Vagina (tissue), 2 donors: Measurements from ENCODE around the gene KCNJ1. TPM values are rescaled to one million over a fixed set of nuclear protein-coding genes. Genes with fewer than 3 reads are reported as not detected.

Experiments
- DNase-seq, 2 donors: peaks; one replicate each; pipeline ENCODE4 v3.0.0-alpha.2; 2017; ENCODE audit errors: extremely low spot score in 2 of 2
- H3K27ac ChIP-seq: fragments of 200-600 bp; sonication (generic); one replicate; pipeline ENCODE4 v1.5.1; 2019
- H3K27me3 ChIP-seq: fragments of 200-600 bp; sonication (generic); one replicate; pipeline ENCODE4 v1.5.1; 2019
- H3K36me3 ChIP-seq, 2 donors: fragments of 200-600 bp; sonication (generic); one replicate each; pipeline ENCODE4 v1.5.1; 2017 to 2019
- H3K4me1 ChIP-seq: fragments of 200-600 bp; sonication (generic); one replicate; pipeline ENCODE4 v1.5.1; 2019
- H3K4me3 ChIP-seq, 2 donors: fragments of 200-600 bp; sonication (generic); 1 replicate in 1 of 2; 2 replicates in 1 of 2; pipeline ENCODE4 v1.5.1; 2016 to 2019
- H3K9me3 ChIP-seq: fragments of 200-600 bp; sonication (generic); one replicate; pipeline ENCODE4 v1.5.1; 2019
- CTCF ChIP-seq, 3 experiments: fragments of 450-650 bp in 2 of 3; fragments of 200-600 bp in 1 of 3; sonication (generic) in 1 of 3; IDR thresholded peaks; one replicate each; pipeline ENCODE4 v1.5.1; 2017 to 2019; ENCODE audit warnings: antibody characterized with exemption in 3 of 3, mild to moderate bottlenecking in 2 of 3, moderate library complexity in 2 of 3
- POLR2A ChIP-seq, 2 donors: fragments of 450-650 bp; IDR thresholded peaks; one replicate each; pipeline ENCODE4 v1.6.1; 2017; ENCODE audit warnings: antibody characterized with exemption in 2 of 2, mild to moderate bottlenecking in 2 of 2, moderate library complexity in 2 of 2
- POLR2AphosphoS5 ChIP-seq, 2 donors: sonication (generic); formaldehyde crosslinking; IDR thresholded peaks; one replicate each; pipeline ENCODE4 v1.9.0; 2017; ENCODE audit warnings: antibody characterized with exemption in 2 of 2, mild to moderate bottlenecking in 2 of 2, low read depth in 1 of 2; ENCODE audit not compliant: insufficient read depth in 1 of 2
- intact Hi-C: fragments of 100-400 bp; cut with DNase I; formaldehyde crosslinking; loops from one replicate; pipeline ENCODE4 v1.15.1; 2023
- total RNA-seq: library from RNA; depleted of rRNA; stranded (reverse); fragments of >200 nt; gene quantifications from one replicate; pipeline ENCODE4 v1.2.3, GENCODE V29; 2016

The KCNJ1 gene
- total RNA-seq, 1 donor from 2014 or later: 1.5 TPM

GRCh38 chr11:128913806-128914205 is 46.7 kb upstream of the KCNJ1 start:
- H3K27ac ChIP-seq: no peak overlapping the region
- DNase-seq: no peak
- H3K27me3 ChIP-seq: no peaks in the 10 kb centered on the region
- H3K4me3 ChIP-seq: no peak overlapping the region
- intact Hi-C loops: no loop called here
- H3K9me3 ChIP-seq: no peaks in the 10 kb centered on the region
- H3K4me1 ChIP-seq: peaks cover 15% of the 10 kb centered on the region
- TF ChIP-seq POLR2AphosphoS5 (IDR thresholded peaks at IDR 0.05; ENCODE audit: insufficient read depth in 1 of 2, low read depth in 1 of 2) (no peak), CTCF (IDR thresholded peaks at IDR 0.05) (no peak), POLR2A (IDR thresholded peaks at IDR 0.05) (no peak)
- H3K36me3 ChIP-seq: no peaks in the 10 kb centered on the region

DNA sequence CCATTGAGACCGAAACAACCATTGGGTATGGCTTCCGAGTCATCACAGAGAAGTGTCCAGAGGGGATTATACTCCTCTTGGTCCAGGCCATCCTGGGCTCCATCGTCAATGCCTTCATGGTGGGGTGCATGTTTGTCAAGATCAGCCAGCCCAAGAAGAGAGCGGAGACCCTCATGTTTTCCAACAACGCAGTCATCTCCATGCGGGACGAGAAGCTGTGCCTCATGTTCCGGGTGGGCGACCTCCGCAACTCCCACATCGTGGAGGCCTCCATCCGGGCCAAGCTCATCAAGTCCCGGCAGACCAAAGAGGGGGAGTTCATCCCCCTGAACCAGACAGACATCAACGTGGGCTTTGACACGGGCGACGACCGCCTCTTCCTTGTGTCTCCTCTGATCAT is 44.6 kb upstream of the KCNJ1 start:
- Histone ChIP-seq H3K27ac (no peak overlapping the region), H3K27me3 (no peaks in the 10 kb centered on the region), H3K36me3 (no peaks in the 10 kb centered on the region), H3K4me3 (no peak overlapping the region), H3K9me3 (no peaks in the 10 kb centered on the region), H3K4me1 (peaks cover 34% of the 10 kb centered on the region)
- TF ChIP-seq POLR2A (IDR thresholded peaks at IDR 0.05): no peak
- TF ChIP-seq POLR2AphosphoS5 (IDR thresholded peaks at IDR 0.05; ENCODE audit: insufficient read depth in 1 of 2, low read depth in 1 of 2): no peak
- TF ChIP-seq CTCF (IDR thresholded peaks at IDR 0.05): no peak
- no peak for DNase-seq
- intact Hi-C loops: no loop called here

DNA sequence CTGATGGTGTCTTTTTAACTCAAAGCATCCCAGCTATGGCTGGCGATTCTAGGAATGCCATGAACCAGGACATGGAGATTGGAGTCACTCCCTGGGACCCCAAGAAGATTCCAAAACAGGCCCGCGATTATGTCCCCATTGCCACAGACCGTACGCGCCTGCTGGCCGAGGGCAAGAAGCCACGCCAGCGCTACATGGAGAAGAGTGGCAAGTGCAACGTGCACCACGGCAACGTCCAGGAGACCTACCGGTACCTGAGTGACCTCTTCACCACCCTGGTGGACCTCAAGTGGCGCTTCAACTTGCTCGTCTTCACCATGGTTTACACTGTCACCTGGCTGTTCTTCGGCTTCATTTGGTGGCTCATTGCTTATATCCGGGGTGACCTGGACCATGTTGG is 44.1 kb upstream of the KCNJ1 start:
- Histone ChIP-seq H3K4me1 (peaks cover 37% of the 10 kb centered on the region), H3K9me3 (no peaks in the 10 kb centered on the region), H3K4me3 (no peak overlapping the region), H3K36me3 (no peaks in the 10 kb centered on the region), H3K27ac (no peak overlapping the region), H3K27me3 (no peaks in the 10 kb centered on the region)
- TF ChIP-seq CTCF (IDR thresholded peaks at IDR 0.05) (no peak), POLR2AphosphoS5 (IDR thresholded peaks at IDR 0.05; ENCODE audit: insufficient read depth in 1 of 2, low read depth in 1 of 2) (no peak)
- intact Hi-C loops: no loop called here
- no peak for DNase-seq

DNA sequence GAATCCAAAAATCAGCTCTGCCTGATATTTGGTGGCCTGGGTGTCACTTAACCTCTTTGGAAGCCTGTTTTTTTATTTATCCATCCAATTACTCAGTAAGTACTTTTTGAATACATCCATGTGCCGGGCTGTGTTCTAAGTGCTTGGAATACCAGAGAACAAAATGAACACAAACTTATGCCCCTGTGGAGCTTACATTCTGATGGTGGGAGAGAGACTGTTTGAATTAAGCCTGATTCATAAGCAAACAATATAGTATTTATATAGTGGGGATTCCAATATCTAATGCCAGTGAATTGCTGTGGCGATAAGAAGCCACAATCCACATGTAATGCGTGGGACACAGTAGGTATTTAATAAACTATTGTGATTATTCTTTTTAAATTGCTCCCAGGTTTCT is 43.5 kb upstream of the KCNJ1 start:
- Histone ChIP-seq H3K27ac (no peak overlapping the region), H3K4me1 (peaks cover 43% of the 10 kb centered on the region), H3K9me3 (no peaks in the 10 kb centered on the region), H3K36me3 (no peaks in the 10 kb centered on the region), H3K4me3 (no peak overlapping the region), H3K27me3 (no peaks in the 10 kb centered on the region)
- DNase-seq: no peak
- TF ChIP-seq POLR2A (IDR thresholded peaks at IDR 0.05) (no peak), POLR2AphosphoS5 (IDR thresholded peaks at IDR 0.05; ENCODE audit: insufficient read depth in 1 of 2, low read depth in 1 of 2) (no peak), CTCF (IDR thresholded peaks at IDR 0.05) (no peak)
- intact Hi-C loops: no loop called here

DNA sequence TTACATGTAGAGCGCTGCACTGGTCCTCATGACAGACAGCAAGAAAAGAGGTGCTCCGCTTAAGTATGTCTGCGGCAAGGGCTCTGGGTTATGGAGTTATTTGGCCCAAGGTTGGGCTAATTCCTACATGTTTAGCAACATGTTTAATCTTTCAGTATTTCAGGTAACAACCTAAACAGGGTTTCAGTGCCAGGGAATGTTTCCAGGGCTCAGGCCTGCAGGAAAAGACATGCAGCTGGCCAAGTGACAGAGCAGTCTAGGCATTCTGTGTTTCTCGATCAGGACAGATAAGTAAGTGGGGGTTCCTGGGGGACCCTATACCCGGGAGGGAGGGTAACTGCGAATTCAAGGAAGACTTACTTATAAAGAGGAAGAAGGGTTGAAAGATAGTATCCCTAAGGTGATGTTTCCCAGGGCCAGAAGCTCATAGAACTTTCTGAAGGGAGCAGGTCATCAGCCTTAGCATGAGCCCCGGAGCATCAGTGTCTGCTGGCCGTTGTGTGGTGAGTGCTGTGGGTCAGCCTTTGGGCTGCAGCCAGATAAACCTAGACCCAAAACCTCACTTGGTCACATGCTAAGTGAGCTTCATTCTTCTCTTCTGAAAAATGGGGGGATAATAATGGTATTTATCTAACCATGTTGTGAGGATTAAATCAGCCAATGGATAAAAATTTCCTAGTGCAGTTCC is 42.5 kb upstream of the KCNJ1 start:
- no peaks in the 10 kb centered on the region for H3K9me3 ChIP-seq
- H3K27ac ChIP-seq: no peak overlapping the region
- H3K27me3 ChIP-seq: no peaks in the 10 kb centered on the region
- H3K4me3 ChIP-seq: no peak overlapping the region
- intact Hi-C loops: no loop called here
- H3K36me3 ChIP-seq: no peaks in the 10 kb centered on the region
- DNase-seq: no peak
- no peak for TF ChIP-seq CTCF (IDR thresholded peaks at IDR 0.05)
- no peak for TF ChIP-seq POLR2AphosphoS5 (IDR thresholded peaks at IDR 0.05; ENCODE audit: insufficient read depth in 1 of 2, low read depth in 1 of 2)
- no peak for TF ChIP-seq POLR2A (IDR thresholded peaks at IDR 0.05)
- H3K4me1 ChIP-seq: peaks cover 52% of the 10 kb centered on the region
